GM18526 (cell line): ENCODE measurements around the gene ZNF597.
A peak's percentile ranks its signal among the peaks of the same experiment; 100 is the strongest.

Experiments used
- POLR2A ChIP-seq: IDR thresholded peaks from 3 replicates; pipeline ENCODE4 v1.6.1; 2011; ENCODE audit not compliant: insufficient read length; ENCODE audit errors: extremely low read depth

ZNF597 gene, protein sequence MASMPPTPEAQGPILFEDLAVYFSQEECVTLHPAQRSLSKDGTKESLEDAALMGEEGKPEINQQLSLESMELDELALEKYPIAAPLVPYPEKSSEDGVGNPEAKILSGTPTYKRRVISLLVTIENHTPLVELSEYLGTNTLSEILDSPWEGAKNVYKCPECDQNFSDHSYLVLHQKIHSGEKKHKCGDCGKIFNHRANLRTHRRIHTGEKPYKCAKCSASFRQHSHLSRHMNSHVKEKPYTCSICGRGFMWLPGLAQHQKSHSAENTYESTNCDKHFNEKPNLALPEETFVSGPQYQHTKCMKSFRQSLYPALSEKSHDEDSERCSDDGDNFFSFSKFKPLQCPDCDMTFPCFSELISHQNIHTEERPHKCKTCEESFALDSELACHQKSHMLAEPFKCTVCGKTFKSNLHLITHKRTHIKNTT

GRCh38 chr16:3443108-3444031 lies at the start of gene ZNF597, which contains the start of gene NAA60:
TSS of gene ZNF597 (minus strand) at chr16:3443504. CDS start at chr16:3443153, 351 bp downstream.
TSS of gene NAA60 (plus strand) at chr16:3443680. CDS start at chr16:3476228, 32,548 bp downstream.
- peak; percentile 68 for TF ChIP-seq POLR2A

DNA sequence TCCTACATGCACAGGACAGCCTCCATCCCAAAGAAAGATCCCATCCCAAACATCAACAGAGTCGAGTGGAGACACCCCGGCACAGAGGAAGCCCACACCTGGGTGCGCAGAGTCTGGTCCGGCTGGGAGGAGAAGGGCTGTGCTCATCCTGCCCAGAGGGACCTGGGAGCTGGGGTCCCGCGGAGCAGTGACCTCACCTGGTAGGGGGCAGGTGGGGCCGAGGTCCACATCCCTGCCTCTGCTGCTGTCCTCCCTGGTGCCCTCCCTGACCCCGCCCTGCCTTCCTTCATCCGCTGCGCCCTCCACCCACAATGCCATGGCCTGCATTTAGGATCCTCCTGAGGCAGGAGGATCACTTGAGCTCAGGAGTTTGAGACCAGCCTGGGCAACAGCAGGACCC lies 49.1 kb upstream of the ZNF597 start:
- TF ChIP-seq POLR2A: no peak

- TF ChIP-seq POLR2A: no peak
These were observed 47.8 kb upstream of the ZNF597 start for GRCh38 chr16:3490911-3491629.

- TF ChIP-seq POLR2A: no peak
These were observed 45.5 kb upstream of the ZNF597 start for GRCh38 chr16:3488801-3489200.

GRCh38 chr16:3487521-3488410 lies 44.5 kb upstream of the ZNF597 start:
- TF ChIP-seq POLR2A: no peak

GRCh38 chr16:3486506-3487215 lies 43.4 kb upstream of the ZNF597 start:
- no peak for TF ChIP-seq POLR2A

DNA sequence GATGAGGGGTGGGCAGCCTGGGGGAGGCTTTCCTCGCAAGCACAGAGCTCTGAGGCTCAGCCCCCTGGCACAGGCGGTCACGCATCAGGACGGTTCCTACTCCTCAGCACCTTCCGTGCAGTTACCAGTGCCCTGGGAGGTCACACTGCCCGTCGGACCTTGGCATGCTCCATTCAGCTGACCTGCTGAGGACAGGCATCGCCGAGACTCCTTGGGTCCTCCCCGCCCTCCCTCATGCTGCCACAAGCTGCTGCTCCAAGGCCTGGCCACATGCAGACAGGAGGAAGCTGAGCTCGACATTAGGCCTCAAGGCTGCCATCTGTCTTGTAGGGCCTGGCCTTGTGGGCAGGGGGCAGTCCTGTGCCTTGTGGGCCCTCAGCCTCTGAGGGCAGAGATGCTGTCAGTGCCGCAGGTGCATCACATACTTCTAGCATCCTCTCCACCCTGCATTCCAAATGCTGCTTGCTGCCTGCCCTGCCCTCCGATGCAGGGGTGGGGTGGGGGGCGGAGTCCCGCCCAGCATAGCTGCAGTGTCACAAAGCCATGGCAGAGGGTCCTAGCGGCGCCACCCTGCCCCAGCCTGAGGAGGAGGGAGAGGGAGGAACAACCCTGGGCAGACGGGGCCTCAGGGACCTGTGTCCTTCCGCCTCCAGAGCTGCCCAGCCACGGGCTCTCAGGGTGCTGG lies 42.7 kb upstream of the ZNF597 start:
- no peak for TF ChIP-seq POLR2A

DNA sequence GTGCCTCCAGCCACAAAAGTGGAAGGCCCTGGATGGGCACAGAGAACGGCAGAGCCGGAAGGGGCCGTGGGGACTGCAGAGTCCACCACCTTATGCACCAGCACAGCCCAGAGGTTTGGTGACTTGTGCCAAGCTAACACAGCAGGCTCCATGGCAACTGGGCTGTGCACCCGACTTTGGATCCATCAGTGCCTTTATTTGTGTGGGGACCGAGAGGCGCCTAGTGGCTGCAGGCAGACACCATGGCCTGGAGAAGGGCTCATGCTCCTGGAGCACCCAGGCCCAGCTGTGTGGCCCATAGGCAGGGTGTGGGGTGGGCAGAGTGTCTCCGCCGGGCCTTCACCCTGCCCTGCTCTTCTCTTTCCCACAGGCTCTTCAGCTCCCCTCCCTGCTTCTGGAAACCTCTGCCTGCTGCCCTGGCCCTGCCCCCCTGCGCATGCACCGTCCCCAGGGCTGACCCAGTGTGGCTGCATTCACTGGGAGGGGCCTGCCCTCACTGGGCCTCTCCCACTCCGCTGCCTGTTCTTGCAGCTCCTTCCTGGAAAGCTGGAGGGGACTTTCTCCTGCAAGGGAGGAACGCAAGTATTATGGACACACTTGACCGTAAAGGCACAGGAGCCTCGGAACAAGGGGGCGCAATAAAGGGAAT lies 41.9 kb upstream of the ZNF597 start:
- no peak for TF ChIP-seq POLR2A

- no peak for TF ChIP-seq POLR2A
These were observed 41.2 kb upstream of the ZNF597 start for GRCh38 chr16:3484318-3485096.

GRCh38 chr16:3482659-3483241 lies 39.4 kb upstream of the ZNF597 start:
- no peak for TF ChIP-seq POLR2A
